Activated effector memory CD4-positive, alpha-beta T cell treated with anti-CD3 and anti-CD28 coated beads, Interleukin-2, amount 50 U/mL, for 16 hours (primary cell): ENCODE results near the gene NEU4.

Experiments
- DNase-seq: peaks from one replicate; pipeline ENCODE4 v3.0.0-alpha.2; 2020

The NEU4 gene

GRCh38 chr2:241865957-241866789, 57.2 kb downstream of the NEU4 start:
- DNase-seq: no peak
